Amniotic epithelial cell (primary cell): ENCODE results near the gene NRTN.
A peak's percentile ranks its signal among the peaks of the same experiment; 100 is the strongest.
"Not testable (repeated sequence)": the region's sequence is repeated elsewhere in the genome, so short reads cannot be mapped to it uniquely, and the experiment has no call there.

Source experiments
- DNase-seq: peaks from one replicate; pipeline ENCODE4 v3.0.0-alpha.2; 2010; ENCODE audit warnings: low read depth

The NRTN gene, protein sequence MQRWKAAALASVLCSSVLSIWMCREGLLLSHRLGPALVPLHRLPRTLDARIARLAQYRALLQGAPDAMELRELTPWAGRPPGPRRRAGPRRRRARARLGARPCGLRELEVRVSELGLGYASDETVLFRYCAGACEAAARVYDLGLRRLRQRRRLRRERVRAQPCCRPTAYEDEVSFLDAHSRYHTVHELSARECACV

DNA sequence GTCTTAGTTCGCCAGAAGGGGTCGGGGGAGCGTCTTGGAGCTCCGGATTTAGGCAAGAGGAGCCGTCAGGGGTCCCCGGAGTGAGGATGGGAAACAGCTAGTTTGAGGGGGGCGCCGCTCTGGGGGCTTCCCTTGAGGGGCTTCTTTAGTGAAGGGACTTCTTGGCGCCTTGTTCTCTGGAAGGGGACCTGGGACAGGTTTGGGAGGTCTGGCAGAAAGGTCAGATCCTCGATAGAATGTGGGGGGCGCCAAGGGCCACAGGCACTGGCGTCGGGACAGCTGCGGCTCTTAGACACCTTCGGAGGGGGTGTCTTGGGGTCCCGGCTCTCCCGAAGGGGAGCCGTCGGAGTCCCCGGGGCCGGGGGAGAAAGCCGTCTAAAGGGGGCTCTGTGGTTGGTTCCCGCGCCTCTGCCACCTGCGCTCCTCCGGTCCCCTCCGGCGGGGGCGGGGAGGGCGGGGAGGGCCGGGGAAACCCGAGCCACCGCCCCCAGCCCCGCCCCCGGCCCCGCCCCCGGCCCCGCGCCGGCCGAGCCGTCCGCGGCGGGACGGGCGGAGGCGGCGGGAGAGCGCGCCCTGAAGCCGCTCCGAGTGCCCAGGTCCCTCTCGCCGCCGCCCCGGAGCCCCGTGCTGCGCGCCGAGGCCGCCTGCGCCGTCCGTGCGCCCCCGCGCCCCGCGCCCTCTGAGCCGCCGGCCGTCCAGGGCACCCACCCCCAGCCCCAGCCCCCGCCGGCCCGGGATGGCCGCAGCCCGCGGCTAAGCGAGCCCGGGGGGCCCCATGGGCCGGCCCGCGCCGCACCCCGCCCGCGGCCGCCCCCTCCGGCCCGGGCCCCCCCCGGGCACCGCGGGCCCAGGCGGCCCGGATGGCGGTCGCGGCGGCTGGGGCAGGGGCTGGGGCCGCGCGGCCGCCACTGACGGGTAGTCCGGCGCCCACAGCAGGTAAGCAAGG lies at the start of gene NRTN:
Gene NRTN, plus strand, starts transcription at position 552 of the 946 bp plus-strand sequence. CDS start 19,099 bp downstream, outside the sequence.
- DNase-seq = no peak

DNA sequence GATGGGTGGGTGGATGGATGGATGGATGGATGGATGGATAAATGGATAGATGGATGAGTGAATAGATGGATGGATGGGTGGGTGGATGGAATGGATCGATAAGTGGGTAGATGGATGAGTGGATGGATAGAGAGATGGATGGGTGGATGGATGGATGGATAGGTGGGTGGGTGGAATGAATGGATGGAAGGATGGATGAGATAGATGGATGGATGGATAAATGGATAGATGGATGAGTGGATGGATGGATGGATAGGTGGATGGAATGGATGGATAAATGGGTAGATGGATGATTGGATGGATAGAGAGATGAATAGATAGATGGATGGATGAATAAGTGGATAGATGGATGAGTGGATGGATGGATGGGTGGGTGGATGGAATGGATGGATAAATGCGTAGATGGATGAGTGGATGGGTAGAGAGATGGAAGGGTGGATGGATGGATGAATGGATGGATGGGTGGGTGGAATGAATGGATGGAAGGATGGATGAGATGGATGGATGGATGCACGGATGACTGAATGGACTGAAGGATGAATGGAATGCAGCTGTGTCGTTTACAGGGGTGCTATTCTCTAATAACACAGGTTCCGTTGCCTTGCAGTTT lies 42.2 kb upstream of the NRTN start:
- DNase-seq = no peak

DNA sequence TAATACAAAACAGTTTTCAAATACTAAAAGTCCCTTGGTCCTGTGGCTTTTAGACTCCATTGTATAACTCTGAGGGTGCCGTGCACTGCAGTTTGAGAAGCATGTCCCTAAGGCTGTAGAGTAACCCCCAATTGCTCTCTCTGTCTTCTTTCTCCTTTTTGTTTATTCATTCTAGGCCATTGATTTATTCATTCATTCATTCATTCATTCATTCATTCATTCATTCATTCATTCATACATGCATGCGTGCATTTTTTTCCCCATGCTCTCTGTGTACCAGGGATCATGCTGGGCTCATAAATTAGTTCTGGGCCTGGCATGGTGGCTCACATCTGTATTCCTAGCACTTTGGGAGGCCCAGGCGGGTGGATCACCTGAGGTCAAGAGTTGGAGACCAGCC lies 39.6 kb upstream of the NRTN start:
- DNase-seq = no peak

DNA sequence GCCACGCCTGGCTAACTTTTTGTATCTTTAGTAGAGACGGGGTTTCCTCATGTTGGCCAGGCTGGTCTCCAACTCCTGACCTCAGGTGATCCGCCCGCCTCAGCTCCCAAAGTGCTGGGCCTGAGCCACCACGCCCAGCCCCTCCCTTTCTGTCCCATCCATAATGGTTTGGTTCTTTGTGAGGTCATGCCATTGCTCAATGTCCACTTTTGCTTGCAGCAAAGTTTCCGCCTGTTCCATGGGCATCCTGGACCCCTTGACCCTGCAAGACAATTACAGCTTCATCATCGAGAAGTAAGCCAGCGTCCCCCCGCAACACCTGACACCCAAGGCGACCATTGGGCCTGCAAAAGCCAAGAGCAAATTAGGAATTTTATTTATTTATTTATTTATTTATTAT lies 36.9 kb upstream of the NRTN start:
- no peak for DNase-seq

DNA sequence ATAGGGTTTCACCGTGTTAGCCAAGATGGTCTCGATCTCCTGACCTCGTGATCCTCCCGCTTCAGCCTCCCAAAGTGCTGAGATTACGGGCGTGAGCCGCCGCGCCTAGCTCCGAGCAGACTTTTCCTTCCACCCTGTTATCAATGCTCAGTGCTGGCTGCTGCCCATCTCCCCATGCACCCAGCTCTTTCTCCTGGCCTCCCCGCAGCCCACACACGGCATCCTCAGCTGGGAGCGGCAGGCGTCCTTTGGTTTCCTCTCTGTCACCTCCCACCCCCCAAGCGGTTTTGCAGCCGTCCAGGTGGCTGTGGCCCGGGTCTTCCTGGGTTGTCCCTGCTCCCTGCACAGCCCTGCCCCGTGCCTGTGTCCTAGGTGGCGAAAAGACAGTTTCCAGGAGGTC lies 32.5 kb upstream of the NRTN start:
- DNase-seq = no peak

DNA sequence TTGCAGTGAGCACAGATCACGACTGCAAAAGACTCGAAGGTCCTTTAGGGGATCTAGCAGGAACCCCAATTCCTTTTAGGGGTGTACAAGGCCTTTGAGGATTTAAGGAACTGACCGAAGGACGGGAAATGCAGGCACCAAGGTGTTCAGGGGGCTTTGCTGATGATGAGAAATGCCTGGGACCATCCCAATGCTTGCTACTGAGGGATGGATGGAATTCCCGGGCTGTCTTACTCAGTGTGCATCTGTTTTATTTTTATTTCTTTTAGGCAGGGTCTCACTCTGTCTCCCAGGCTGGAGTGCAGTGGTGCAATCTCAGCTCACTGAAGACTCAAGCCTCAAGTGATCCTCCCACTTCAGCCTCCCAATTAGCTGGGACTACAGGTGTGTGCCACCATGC lies 31.6 kb upstream of the NRTN start:
- DNase-seq = no peak

DNA sequence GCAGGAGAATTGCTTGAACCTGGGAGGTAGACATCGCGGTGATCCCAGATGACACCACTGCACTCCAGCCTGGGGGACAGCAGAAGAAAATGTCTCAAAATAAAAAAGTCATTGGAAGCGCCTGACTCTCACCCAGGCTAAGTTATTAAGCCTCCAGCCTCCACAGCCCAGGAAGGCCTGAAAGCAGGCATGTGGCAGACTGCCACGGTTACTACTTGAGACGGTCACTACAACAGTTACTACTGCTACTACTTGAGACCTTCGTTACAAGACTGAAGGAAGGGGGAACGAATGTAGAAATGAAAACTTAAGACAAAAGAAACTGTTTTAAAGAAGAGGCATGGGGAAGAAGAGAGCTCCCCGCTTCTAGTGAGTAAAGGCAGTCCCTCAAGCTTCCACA lies 29.9 kb upstream of the NRTN start:
- DNase-seq = no peak

DNA sequence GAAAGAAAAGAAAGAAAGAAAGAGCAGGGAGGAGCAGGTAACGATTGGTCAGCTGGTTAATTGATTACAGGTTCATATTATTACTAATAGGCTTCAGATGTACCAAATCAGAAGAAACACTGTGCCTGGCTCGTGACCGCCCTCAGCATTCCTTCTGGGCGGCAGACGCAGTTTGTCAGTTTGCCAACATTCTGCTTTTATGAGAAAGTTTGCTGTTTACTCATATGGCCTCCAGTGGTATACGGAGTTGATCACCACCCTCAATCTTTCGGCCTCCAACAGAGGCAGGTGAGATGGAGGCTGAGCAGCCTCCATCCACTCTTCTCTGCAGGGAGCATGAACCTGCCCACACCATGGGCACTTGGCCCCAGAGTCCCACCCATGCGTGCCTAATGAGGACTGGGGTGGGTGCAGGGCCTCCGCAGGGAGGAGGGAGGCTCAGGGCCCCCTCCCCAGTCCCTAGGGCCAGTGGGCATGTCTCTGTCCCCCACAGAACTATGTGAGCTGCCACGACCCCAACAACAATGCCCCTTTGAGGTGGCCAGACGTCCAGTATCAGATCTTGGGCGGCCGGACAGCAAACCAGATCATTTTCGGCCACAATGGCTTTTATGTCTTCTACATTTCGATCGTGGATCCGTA lies 29.1 kb upstream of the NRTN start:
- peak; percentile 42 for DNase-seq

DNA sequence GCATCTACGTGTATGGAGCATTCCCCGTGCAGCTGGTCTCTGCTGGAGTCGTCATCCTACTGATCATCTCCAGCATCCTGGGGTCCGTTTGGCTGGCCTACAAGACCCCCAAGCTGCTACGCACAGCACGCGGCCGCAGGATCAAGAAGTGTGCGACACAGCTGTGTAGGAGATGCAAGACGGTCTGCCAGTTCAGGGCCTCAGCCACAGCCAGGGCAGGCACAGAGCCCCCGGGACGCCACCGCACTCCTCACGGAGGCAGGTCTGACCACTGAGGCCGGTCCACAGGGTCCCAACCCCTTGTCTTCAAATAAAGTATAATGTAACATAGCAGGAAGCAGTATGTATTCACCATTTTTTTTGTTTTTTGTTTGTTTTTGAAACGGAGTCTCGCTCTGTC lies 26.5 kb upstream of the NRTN start:
- DNase-seq = no peak

DNA sequence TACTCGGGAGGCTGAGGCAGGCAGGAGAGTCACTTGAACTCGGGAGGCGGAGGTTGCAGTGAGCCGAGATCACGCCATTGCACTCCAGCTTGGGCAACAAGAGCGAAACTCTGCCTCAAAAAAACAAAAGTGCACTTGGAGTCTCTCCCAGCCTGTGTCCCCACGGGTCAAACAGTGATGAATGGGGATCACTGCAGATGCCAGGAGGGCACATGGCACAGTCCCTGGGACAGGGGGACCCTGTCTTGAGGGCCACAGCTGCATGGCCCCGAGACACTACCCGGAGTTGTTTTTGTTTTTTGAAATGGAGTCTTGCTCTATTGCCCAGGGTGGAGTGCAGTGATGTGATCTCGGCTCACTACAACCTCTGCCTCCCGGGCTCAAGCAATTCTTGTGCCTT lies 24.0 kb upstream of the NRTN start:
- not testable (repeated sequence) for DNase-seq

DNA sequence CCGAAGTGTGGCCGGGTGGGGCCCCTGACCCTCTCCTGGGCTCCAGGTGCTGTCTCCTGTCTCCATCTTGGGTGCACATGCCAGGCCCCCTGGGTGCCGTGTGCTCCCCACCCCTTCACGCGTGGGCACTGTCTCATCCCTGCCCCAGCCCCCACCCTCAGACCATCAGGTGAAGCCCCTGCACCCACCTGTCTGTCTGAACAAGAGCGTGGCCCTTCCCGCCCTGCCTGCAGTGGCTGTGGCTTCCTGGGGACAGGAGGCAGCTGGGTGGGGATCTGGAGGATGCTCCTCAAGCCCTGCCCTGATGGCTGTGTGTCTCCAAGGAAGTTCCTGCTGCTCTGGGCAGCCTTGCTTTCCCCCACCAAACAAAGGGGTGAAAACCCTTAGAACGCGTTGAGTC lies 22.5 kb upstream of the NRTN start:
- DNase-seq = no peak

DNA sequence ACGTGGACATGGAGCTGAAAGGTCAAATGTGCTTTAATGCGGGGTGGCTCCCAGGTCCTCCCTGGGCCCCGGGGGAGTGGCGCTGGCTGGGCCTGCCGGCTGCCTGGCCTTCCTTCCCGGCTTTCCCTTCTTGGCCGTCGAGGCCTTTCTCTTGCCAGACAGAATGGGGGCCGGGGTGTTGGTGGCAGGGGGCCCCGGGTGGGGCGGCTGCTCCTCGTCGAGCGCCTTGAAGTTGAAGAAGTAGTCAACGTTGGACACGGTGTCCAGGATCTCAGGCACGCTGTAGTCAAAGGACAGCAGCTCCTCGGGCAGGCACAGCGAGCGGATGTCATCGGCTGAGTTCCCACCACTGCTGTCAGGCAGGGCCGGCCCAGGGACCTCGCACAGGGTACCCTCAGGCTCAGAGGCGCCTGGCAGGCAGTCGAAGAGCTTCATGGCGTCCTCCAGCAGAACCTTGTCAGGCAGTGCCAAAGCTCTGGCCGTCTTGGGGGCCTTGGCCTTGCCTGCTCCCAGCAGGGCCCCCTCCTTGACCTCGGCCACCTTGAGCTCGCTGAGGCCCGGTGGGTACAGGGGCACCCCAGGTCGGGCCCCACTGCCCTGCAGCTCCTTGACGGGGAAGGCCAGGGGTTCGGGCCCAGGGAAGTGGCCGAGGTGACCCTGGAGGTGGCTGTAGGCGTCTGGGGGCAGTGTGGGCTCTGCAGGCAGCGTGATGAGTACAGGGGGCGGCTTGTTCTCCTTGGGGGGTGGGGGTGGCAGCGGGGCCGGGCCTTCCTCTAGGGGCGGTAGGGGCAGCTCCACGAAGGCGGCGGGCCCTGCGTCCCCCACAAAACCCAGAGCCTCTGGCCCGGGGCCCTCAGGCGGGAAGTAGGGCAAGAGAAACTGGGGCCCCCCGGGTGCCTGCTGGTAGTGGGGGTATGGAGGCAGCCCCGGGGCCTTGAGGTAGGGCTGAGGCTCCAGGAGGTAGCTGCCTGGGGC lies 21.6 kb upstream of the NRTN start:
- DNase-seq = no peak

DNA sequence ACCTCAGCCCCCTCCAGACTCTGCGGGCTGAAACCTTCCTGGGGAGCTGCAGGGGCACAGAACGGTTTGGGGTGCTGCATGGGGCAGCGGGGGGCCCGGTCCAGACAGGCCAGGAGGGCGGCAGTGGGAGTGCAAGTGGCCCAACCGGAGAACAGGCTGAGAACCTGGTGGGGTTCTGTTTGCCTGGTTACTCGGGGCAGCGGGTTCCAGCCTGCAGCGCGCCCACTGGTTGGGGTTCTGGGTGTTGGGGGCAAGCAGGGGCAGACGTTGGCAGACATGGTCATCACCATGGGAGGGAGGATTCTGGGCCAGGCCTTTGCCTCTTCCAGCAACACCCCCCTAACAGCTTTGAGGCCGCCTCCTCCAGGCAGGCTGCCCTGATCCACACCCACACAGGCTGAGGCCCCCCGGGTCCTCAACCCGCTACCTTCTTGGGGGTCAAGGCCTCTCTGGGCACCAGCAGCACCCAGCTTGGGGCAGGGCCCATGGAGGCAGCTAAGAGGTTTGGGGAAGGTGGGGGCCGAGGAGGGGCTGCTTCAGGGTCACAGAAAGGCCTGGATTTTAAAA lies 20.2 kb upstream of the NRTN start, which contains the start of gene PRR22:
Gene PRR22, minus strand, starts transcription at position 166 of the 567 bp plus-strand sequence. Its CDS starts 86 bp downstream, at position 80.
- DNase-seq = no peak

DNA sequence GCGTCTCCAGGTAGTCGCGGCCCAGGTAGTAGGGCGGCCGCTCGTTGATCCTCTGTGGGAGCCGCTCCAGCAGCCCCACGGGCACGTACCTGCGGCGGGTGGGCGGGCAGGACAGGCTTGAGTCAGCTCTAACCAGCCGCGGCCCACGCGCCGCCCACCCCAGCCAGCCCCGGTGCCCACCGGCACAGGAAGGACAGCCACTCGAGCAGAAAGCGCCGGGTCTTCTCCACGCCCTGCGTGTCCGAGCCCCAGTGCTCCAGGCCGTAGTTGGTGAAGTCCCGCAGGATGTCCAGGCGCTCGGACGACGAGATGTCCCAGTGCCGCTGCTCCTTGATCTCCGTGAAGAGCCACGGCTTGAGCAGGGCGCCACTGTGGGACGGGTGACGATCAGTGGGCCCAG lies 19.4 kb upstream of the NRTN start:
- no peak for DNase-seq

DNA sequence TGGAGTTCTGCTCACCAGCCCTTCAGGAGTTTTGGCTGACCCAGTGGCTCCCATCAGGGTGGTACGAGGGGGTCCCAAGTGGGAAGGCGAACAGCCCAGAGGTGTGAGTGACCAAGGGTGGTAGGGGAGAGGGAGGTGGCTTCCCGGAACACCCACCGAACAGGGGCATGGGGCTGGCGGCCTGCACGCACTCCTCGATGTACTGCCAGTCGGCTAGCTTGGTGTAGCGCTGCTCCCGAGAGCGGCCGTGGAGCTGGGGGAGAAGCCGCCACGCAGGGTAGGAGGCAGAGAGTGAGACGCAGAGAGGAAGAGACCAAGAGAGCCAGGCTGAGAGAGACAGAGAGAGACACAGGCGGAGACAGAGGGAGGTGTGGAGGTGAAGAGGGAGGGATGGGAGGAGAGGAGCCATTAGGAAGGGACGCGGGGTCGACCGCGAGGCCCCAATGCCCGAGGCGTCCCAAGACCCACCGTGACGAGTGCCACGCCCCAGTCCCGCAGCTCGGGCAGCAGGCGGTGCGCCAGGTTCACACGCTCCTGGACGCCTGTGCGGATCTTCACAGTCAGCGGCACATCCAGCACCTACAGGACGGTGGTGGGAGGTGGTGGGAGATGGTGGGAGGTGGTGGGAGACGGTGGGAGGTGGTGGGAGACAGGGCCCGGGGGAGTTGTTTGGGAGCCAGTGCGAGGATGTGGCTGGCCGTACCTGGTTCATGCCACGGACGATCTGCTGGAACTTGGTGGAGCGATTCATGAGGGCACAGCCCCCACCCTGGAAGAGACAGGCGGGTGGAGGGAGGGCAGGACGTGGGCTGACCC lies 18.1 kb upstream of the NRTN start:
- no peak for DNase-seq

DNA sequence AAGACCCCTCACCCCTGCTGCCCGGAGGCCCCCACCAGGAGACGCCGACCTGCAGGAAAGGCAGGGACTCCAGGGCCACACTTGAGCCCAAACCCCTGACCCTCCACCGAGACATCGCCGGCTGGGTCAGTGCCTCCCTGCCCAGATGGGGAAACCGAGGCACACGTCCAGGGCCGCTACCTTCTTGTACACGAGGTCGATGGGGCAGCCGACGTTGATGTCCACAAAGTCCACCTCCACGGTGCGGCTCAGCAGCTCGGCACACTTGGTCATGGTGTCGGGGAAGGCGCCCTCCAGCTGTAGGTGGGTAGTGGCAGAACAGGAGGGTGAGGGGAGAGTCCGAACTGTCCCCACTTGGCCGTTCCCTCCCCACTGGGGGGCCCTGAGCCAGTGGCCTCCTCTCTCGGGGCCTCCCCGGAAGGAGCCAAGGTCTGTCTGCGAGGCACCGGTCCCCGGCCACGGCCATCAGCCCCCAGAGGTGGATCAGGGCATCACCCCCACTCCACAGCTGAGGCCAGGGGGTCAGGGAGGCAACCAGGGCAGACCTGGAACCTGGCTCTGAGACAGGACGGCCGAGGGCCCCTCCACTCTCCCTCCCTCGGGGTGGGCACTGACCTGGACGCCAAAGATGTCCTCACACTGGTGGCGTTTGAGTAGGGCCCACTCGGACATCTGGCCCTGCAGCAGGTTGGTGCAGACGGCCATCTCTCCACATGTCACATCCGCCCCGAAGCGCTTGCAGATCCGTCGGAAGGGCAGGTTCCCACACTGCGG lies 17.3 kb upstream of the NRTN start:
- DNase-seq = no peak

DNA sequence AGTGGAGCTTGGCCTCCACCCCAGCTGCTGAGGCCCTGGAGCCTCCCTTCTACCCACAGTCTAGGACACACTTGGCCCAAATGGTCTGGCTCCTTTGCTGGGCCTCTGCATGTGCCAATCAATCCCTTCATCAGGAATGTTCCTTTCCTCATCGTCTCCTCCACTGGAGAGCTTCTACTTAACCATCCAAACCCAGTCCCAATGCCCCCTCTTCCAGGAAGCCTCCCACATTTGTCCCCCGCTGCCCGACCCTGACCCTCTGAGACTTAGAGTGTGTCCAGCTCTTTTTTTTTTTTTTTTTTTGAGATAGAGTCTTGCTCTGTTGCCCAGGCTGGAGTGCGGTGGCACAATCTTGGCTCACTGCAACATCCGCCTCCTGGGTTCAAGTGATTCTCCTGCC lies 16.4 kb upstream of the NRTN start:
- DNase-seq = no peak

DNA sequence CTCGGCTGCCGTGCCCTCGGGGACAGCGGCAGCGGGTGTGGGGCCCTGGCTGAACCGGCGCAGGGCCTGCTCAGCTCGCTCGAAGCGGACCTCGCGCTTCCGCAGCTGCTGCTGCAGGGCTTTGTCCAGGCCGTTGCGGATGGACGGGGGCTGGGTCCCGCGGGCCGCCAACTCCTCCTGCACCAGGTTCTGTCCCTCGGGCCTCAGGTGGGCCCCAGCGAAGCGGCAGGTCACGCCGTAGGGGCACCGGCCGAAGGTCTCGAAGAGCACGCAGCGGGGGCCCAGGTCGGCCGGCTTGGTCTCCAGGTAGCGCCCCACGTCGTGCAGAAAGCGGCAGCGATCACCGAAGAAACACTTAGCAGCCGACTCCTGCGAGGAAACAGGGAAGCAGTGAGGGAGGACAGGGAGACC lies 15.5 kb upstream of the NRTN start:
- DNase-seq = no peak

DNA sequence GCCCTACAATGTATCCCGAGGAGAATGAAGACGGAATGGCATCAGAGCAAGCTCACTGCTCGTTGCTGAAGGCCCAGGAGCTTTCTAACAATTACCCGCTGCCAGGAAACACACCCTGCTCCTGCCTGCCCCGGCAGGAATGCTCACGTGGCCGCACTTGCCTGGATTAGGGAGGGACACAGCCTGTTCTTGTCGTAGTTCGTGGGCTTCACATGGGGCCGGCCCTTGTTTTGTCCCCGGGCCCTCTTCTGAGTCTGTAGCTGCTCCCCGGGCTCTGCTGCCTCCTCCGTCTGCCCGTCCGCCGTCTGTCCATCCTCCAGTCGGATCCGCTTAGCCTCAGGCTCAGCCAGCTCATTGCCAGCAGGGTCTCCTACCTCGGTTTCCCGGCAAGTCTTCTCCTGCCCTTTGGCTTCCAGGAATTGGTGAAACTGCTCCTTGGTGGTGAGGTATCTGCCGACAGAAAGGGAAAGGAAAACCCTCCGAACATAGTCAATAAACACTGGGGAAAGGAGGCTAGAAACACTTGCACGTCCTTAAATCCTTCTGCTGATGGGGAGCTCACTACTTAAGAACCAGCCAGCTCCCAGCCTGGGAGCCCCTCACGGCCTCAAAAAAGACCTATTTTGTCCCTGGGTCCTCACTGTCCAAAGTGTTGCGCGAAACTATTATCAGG lies 14.8 kb upstream of the NRTN start:
- no peak for DNase-seq
